Left renal cortex interstitium (tissue), 4 donors: ENCODE measurements around the gene SMARCD3. TPM values are rescaled to one million over a fixed set of nuclear protein-coding genes. Genes with fewer than 3 reads are reported as not detected.

Experiments used
- DNase-seq, 4 donors: peaks; one replicate each; pipeline ENCODE4 v3.0.0-alpha.2; 2013; ENCODE audit warnings: low read depth in 4 of 4, low spot score in 2 of 4, missing footprints in 1 of 4
- polyA plus RNA-seq, 4 donors: library from polyadenylated mRNA; unstranded; fragments of 120-200 nt; gene quantifications; one replicate each; pipeline ENCODE4 v1.2.1, GENCODE V29; 2013; ENCODE audit not compliant: insufficient read length in 4 of 4

SMARCD3 gene
- polyA plus RNA-seq, 4 donors = 60.5 to 90.4 (median 76.0) TPM

DNA sequence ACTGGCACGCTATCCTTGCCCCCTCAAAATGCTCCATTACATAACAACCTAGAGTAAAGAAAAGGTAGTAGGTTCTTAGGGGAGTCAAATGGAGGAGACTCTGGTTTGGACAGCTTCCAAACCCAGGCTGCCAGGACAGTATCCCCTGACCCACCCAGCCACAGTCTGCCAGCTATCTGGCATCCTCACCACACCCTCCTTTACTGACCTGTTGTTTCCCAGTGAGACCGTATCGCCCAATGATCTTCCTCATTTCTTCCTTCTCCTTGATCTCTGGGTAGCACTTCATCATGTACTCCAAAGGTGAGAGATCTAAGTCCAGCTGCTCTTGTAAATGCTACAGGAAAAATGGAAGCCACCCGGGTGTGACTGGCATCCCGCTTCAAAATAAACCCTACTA lies 33.1 kb downstream of the SMARCD3 start:
- no peak for DNase-seq

DNA sequence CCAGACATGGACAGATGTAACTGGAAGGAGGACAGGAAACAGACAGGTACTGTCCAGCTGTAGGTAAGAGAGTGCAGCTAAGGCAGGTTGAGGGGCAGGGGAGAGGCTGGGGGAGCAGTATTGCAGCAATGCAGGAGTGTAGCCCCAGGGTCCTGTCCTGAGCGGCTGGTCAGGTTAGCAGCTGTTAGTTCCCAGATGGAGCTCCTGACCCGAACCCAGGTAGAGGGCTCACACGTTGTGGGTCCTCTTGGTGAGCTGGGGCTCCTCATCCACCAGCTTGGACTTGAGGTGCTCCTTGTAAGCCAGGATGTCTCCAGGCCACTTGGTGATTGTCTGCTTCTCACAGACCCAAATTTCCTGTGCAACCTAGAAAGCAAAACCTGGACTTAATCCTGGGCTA lies 34.7 kb downstream of the SMARCD3 start:
- DNase-seq = no peak

DNA sequence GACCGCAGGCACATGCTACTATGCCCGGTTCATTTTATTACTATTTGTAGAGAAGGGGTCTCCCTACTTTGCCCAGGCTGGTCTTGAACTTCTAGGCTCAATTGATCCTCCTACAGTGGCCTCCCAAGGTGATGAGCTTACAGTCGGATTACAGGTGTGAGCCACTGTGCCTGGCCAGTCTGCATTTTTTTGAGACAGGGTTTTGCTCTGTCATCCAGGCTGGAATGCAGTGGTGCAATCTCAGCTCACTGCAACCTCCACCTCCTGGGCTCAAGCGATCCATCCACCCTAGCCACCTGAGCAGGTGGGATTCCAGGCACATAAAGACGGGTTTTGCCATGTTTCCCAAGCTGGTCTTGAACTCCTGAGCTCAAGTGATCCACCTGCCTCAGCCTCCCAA lies 35.9 kb downstream of the SMARCD3 start:
- no peak for DNase-seq

DNA sequence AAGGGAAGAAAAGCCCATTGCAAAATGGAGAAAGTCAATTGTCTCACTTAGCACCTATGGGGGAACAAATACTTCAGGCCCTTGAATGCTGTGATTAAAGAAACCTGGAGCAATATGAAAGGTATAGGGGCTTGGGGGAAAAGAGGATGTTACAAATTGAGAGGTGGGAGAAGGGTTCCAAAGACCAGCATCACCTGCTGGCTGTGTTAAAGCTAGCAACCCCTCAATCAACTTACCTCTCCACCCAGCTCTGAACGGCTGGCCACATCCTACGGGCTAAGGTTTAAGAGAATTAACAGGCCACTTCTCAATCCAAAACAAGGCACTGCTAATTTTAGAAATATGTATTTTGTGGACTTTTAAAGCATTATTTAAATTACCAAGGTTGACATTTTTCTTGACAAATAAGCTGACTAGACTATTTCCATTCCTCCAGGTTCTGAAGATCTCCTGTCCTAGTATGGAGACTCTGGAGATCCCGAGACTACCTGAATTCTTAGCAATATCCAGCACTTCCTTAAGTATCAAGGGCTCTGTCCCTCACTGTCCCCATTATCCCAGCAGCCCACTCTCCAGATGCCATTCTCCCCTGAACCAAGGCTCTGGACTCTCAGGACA lies 37.2 kb downstream of the SMARCD3 start:
- no peak for DNase-seq

DNA sequence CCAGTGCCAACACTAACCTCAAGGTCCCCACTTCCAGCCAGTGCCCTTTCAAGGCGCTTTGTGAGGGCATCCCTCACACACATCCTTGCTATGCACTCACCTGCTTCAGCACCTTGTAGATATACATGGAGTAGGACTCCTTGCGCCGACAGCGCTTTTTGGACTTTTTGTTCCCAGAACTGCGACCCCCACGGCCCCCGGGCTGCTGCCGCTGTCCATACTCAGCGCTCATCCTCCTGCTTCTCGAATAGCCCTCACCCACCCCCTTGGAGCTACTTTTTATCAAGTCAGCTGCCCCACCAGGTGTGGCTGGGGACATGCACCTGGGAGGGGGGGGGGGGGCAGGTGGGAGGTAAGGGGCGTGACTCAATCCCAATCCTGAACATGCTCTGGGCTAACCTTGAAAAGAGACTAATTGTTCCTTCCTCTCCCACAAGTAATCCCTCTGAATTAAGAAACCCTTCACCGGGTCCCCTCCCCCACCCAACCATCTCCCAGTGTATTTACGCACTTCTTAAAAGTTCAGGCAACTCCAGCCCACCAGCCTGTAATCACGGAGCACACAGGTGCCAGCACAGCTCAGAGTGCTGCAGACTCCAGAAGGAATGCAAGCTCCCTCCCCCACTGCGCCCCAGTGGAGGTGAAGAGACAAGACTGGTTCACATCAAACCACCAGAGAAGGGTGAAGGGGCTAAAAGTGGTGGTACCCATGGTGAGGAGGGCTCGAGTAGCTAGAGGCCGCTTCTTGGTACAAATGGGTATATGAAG lies 38.2 kb downstream of the SMARCD3 start, which contains the start of gene H2BK1:
TSS of gene H2BK1 (minus strand) at position 402 of the 768 bp plus-strand sequence. CDS start at position 232, 170 bp downstream.
- no peak for DNase-seq

DNA sequence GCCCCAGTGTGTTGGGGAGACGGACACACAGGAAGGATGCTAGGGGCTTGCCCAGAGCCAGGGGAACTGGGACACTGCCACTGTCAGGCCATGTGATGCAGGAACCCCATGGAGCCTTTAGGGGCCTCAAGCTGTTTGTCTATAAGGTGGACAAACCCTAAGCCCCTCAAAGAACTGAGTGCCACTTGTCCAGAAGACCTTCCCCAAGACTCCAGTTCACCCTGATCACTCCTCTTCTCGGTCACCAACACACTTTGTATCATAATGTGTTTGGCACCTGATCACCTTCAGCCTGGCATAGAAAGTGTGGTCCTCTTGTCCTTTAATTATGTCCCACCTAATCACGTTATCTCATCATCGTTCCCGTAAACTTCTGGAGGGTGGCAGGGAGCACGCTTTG lies 38.9 kb downstream of the SMARCD3 start:
- no peak for DNase-seq

DNA sequence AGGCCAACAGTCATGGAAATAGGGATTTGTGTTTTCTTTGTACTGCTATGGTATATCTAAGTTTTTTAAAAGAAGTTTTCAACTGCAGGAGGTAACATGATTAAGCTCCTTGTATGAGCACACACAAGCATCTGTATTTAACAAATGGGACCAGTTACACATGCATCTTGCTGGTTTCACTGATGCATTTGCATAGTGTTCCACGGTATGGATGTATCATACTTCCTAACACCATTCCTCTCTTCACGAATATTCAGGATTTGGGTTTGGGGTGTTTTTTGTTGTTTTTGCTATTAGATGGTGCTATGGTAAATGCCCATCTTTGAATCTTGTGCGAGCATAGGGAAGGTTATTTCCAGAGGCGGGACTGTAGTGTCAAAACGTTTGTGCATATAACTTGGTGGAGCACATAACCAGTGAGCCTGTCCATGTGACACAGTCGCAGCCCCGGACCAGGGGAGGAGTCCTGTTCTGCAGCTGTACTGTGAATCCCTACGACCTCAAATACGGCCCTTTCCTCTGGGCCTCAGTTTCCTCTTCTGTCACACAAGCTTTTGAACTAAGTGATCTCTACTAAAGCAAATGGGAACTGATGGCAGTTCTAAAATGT lies 40.1 kb downstream of the SMARCD3 start:
- DNase-seq = no peak

DNA sequence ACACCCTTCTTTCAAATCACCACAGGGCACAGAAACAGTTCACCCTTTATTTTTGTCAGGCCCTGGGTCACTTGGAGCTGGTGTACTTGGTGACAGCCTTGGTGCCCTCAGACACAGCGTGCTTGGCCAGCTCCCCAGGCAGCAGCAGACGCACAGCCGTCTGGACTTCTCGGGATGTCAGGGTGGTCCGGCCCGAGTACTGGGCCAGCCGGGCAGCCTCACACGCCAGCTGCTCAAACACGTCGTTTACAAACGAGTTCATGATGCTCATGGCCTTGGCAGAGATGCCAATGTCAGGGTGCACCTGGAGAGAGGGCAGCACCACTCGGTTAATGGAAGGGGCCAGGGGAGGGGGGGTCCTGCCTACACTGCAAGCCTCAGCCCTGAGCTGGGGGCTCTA lies 40.7 kb downstream of the SMARCD3 start:
- DNase-seq = no peak

DNA sequence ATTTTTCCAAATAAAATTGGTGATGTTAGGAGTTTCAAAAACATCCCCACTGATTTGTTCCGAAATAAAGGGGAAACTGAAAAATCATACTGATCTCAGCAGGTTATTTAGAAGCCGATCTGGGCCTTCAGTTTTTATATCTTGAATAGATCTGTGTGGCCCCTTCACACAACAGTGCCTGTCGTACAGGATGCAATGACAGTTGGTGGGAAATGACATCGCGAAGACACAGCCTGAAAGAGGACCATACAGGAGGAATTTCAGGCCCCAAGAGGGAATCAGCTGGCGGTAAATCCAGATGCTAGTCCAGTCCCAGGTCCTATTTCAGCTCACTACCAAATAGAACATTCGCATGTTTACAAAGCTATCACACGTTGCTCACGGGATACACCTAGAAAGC lies 41.2 kb downstream of the SMARCD3 start:
- DNase-seq = no peak

DNA sequence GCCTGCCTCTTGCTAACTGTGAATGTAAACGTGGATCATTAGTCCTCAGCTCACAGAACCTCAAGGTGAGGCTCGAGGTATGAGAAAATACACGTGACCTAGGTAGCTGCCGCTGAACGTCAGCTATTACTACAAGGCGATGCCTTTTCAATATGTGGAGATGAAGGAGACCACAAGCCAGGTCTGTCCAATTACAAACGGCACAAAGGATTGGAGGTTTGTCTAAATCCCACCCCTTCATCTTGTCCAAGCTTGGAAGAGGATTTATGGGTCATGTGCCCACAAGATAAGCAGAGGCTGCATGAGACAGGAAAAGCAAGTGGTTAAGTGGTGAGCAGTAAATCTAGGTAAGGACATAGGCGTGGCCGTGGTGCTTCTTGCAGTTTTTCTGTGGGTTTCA lies 41.6 kb downstream of the SMARCD3 start:
- DNase-seq = no peak

DNA sequence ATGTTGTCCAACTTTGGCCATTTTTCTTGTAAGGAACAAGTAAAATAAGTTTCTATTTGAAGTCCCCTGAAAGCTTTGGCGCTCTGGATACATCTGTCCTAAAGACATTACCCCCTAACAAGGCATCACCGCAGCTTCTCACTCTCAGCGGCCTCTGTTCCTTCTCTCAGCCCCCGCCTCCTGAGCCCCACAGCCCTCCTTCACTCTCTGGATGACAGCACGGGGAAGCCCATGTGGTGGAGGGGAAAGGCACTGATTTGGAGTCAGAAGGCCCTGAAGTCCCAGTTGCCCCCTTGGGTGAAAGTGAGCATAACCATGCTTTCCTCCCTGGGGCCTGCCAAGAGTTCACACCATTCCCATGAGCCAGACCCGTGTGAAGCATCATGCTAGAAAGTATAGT lies 42.8 kb downstream of the SMARCD3 start:
- DNase-seq = no peak

DNA sequence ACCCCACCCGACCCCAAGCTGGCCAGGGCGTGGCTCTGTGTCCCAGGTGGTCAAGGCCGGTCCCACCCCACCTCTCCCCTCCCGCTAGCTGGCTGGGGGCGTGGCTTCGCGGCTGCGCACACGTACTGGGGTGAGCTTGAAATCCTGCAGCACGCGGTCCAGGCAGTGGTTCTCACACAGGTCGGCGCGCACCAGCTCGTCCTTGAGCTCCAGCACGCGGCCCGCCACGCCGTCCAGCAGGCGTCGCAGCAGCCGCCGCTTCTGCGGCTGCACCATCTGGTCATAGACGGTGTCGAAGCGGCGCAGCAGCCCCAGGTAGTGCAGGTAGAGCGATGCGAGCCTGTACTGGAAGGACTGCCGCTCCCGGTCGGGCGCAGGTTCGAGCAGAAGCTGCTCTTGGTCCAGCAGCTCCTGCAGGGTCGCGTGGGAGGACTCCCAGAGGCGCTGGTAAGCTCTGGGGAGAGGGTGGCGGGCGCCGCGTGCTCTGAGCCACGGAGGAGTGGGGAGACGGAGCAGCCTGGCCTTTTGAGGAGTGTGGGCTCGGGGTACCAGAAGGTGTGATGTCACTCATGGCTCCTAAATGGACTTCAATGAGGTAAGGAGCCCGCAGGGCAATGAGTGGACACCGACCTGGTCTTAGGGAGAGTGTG lies 44.0 kb downstream of the SMARCD3 start:
- DNase-seq = no peak

DNA sequence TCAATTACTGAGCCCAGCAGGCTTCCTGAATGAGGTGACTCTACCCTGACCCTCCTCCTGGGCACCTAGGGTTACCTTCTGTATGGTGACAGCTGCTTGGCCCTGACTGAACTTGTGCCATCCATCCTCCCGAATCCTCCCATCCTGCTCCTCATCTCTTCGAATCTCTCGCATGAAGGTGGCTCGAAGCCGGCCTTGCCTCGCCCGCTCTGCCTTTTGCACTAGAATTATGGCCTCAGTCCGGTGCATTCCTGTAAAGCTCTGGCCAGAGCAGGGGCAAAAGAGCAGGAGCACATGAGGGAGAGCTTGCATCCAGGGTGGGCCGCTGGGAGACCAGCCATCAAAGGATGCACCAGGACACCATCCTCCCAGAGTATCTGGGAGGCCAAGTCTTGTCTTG lies 45.7 kb downstream of the SMARCD3 start:
- DNase-seq = no peak

DNA sequence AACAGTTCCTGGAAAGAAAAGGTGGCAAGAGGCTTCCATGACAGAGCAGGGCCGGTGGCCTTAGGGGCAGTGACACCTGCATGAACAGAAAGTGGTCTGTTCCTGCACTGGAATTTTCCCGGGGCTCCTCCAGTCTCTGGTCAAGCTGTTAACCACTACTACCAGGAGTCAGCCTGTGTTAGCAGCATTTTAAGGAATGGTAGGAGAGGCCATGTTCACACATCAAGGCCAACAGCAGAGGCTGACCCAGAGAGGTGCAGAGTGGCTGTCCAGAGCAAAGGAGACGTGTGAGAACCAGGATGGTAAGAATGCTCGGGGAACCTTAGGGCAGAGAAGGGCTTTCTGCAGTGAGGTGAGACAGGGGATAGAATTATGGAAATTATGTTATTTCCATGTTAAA lies 46.7 kb downstream of the SMARCD3 start:
- no peak for DNase-seq

DNA sequence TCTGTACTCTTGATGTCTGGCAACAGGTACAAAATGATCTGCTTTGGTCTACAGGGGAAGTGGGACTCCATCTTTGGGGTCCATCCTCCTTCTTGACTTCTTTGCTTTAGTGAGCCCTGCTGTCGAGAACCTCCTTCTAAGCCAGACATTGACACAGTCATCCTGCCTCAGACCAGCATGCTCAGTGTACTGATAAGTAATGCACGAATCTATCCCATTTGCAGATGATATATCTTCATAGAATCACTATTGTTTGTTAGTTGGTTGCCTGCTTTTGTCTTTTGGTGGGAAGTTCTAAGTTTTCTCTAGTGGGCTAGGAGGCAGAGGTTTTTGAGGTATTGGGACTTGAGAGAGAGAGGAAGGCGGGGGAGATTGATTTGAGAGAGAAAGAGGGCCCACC lies 47.1 kb downstream of the SMARCD3 start:
- DNase-seq = no peak

DNA sequence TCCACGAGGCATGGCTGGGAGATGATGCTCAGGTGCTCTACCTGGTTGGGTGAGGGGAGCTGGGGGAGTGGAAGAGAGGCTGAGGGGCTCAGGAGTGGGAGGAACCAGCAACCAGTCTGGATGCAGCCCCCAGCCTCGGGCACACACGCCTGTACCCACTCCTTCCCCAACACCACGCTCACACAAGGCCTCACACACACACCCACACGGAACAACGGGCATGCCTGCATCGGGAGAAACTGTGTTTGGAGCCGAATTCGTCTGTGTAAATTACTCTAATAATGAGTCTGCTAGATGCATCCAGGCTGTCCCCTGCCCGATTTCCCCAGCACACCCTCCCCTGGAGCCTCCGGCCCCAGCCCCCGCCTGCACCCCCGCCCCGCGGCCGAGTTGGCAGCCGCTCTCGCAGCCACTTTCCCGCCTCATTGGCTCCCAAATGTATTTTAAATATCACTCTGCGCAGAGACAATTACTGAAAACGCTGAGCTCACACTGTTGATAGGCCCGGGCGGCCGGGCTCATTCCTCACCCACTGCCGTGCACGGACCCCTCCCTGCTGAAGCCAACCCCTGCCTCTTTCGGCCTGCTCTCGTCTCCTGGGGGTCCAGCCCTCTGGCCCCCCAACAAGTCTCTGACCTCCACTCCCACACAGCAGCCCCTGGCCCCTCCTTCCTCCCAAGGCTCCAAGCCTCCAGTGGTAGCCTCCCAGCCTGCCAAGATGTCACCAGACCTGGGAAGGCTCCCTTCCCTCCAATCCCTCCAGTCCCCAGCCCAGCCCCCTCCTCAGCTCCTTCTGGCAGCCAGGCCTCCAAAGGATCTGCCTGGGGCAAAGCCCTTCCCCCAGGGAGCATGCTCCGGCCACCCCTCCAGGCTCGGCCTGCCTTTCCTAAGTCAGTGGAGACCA lies 49.3 kb downstream of the SMARCD3 start:
- peak in 2 of 4 donors; percentile 23 to 32 for DNase-seq

DNA sequence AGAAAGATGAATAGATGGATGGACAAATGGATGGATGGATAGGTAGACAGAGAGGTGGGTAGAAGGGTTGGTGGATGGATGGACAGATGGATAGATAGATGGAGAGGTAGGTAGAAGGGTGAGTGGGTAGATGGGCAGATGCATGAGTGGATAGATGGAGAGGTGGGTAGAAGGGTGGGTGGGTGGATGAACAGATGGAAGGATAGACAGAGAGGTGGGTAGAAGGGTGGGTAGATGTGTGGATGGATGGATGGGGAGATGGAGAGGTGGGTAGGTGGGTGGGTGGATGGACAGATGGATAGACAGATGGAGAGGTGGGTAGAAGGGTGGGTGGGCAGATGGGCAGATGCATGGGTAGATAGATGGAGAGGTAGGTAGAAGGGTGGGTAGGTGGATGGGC lies 50.6 kb downstream of the SMARCD3 start:
- DNase-seq = no peak

DNA sequence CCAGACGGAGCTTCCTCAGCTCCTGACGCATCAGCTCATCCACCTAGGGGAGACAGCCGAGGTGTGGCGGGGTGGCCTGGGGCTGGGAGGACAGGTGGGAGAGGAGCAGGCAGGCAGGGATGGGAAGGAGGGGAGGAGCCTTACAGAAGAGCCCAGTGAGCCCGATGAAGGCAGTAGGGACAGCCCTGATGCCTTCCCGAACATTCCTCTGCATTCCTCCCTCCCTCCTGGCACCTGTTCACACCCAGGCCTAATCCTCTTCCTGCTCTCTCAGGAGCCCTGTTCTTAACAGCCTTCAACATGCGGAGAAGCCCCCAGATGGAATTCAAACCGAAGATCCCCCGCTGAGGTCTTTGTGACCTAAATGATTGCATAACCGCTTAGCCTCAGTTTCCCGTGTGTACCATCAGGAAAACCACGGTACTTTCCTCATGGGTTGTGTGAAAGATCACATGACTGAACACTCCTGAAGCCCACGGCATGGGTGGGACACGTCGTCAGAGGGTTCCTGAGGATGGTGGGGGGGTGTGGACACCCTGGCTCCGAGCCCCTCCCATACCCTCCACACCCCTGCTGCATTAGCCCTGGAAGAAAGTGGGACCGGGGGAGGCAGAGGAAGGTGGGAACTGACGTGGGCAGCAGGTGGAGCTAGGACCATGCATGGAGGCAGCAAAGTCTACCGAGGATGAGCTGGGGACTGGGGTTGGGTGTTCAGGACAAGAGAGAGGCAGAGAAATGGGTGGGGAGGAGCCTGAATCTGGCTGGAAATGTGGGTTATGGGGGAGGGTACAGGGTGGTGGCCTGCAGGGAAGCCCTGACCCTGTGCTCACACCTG lies 52.7 kb downstream of the SMARCD3 start:
- no peak for DNase-seq

DNA sequence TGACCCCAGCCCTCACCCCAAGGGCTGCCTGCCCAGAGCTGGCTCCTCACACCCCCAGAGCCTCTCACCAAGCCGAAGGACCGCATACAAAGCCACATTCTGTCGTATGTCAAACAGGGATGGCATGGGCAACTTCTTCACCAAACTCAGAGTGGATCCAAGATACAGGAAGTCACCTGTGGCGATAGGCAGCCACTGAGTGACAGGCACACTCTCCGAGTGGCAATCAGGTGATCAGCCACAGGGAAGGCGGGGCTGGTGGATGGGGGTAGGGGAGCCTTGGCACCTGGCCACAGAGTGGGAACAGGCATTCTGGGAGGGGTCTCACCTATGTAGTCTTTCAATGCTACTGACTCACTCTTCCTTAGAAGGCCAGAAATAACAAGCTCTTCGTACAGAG lies 54.3 kb downstream of the SMARCD3 start:
- no peak for DNase-seq
